Retinal pigment epithelial cell (primary cell): Measurements from ENCODE around the gene KBTBD6.
"Not testable (repeated sequence)": the region's sequence is repeated elsewhere in the genome, so short reads cannot be mapped to it uniquely, and the experiment has no call there.

Source experiments
- DNase-seq: peaks from one replicate; pipeline ENCODE4 v3.0.0-alpha.2; 2010; ENCODE audit warnings: low read depth
- H3K4me3 ChIP-seq: 2 replicates; pipeline ENCODE4 v1.5.1; 2011; ENCODE audit warnings: mild to moderate bottlenecking, low read length, control low read depth, moderate library complexity
- CTCF ChIP-seq: conservative IDR thresholded peaks from 2 replicates; pipeline ENCODE4 v1.5.1; 2011; ENCODE audit warnings: low read depth, low read length, control low read depth, inconsistent platforms

Gene KBTBD6

GRCh38 chr13:41132512-41133152, at the start of gene KBTBD6:
TSS of gene KBTBD6 (minus strand) at chr13:41132802. CDS start at chr13:41132511, 291 bp downstream.
- H3K4me3 ChIP-seq = peak within 1 kb of the TSS; percentile 85
- TF ChIP-seq CTCF = no peak
- peak; percentile 96 for DNase-seq

- no peak for DNase-seq
- H3K4me3 ChIP-seq = no peak overlapping the region
- no peak for TF ChIP-seq CTCF
These were observed 49.6 kb upstream of the KBTBD6 start for GRCh38 chr13:41182231-41182630.

- no peak for DNase-seq
- TF ChIP-seq CTCF = no peak
- H3K4me3 ChIP-seq = no peak overlapping the region
These were observed 47.1 kb upstream of the KBTBD6 start for GRCh38 chr13:41179593-41180250.

GRCh38 chr13:41178040-41178439, 45.4 kb upstream of the KBTBD6 start:
- H3K4me3 ChIP-seq = no peak overlapping the region
- no peak for TF ChIP-seq CTCF
- peak; percentile 5 for DNase-seq

GRCh38 chr13:41177616-41178015, 45.0 kb upstream of the KBTBD6 start:
- H3K4me3 ChIP-seq = no peak overlapping the region
- TF ChIP-seq CTCF = no peak
- no peak for DNase-seq

GRCh38 chr13:41175576-41175975, 43.0 kb upstream of the KBTBD6 start:
- not testable (repeated sequence) for DNase-seq, H3K4me3 ChIP-seq

GRCh38 chr13:41162151-41162550, 29.5 kb upstream of the KBTBD6 start:
- no peak for TF ChIP-seq CTCF
- DNase-seq = no peak
- H3K4me3 ChIP-seq = no peak overlapping the region
